H1 (cell line): ENCODE results near the gene MRM3.

Experiments
- EGR1 ChIP-seq: IDR thresholded peaks from 2 replicates; pipeline ENCODE4 v1.6.1; 2011; ENCODE audit warnings: low read depth, low read length, borderline replicate concordance
- EZH2 ChIP-seq: fragments of 200-600 bp; sonication (generic); IDR thresholded peaks from 2 replicates; pipeline ENCODE4 v1.7.1; 2012; ENCODE audit warnings: low read depth, mild to moderate bottlenecking, moderate library complexity, low read length, inconsistent platforms; ENCODE audit not compliant: severe bottlenecking
- JUN ChIP-seq: IDR thresholded peaks from 2 replicates; pipeline ENCODE4 v1.6.1; 2011; ENCODE audit warnings: low read depth, mild to moderate bottlenecking, improper control_type of control experiment, low read length
- MAFK ChIP-seq: IDR thresholded peaks from 2 replicates; pipeline ENCODE4 v1.6.1; 2012; ENCODE audit warnings: low read depth, mild to moderate bottlenecking, improper control_type of control experiment, low read length
- POLR2AphosphoS5 ChIP-seq: IDR thresholded peaks from 2 replicates; pipeline ENCODE4 v1.6.1; 2011; ENCODE audit warnings: low read depth, low read length
- RXRA ChIP-seq: IDR thresholded peaks from 2 replicates; pipeline ENCODE4 v1.6.1; 2011; ENCODE audit warnings: low read depth, mild to moderate bottlenecking, low read length, moderate library complexity; ENCODE audit not compliant: insufficient read depth
- SIN3A ChIP-seq, 2 experiments: IDR thresholded peaks in 1 of 2; conservative IDR thresholded peaks in 1 of 2; 2 replicates each; pipeline ENCODE4 v1.6.1; 2011 to 2012; ENCODE audit warnings: low read length in 2 of 2, improper control_type of control experiment in 1 of 2, low read depth in 1 of 2, mild to moderate bottlenecking in 1 of 2
- SP2 ChIP-seq: IDR thresholded peaks from 2 replicates; pipeline ENCODE4 v1.6.1; 2012; ENCODE audit warnings: mild to moderate bottlenecking, low read length, inconsistent platforms
- SRF ChIP-seq: IDR thresholded peaks from 2 replicates; pipeline ENCODE4 v1.6.1; 2011; ENCODE audit warnings: mild to moderate bottlenecking, low read depth, low read length, moderate library complexity
- SUZ12 ChIP-seq: fragments of 200-600 bp; sonication (generic); IDR thresholded peaks from 2 replicates; pipeline ENCODE4 v1.6.1; 2012; ENCODE audit warnings: mild to moderate bottlenecking, inconsistent platforms, low read length, moderate library complexity, mixed read lengths
- TAF1 ChIP-seq: IDR thresholded peaks from 2 replicates; pipeline ENCODE4 v1.6.1; 2011; ENCODE audit warnings: mild to moderate bottlenecking, low read depth, low read length
- TBP ChIP-seq: IDR thresholded peaks from 2 replicates; pipeline ENCODE4 v1.6.1; 2011; ENCODE audit warnings: low read depth, low read length, improper control_type of control experiment
- TF ChIP-seq, protein P1 (sequence below), 3 experiments: IDR thresholded peaks; 1 replicate in 2 of 3; 2 replicates in 1 of 3; pipeline versions ENCODE4 v1.5.1 to v1.6.1; 2011; ENCODE audit warnings: low read length in 3 of 3, mild to moderate bottlenecking in 3 of 3, inconsistent platforms in 2 of 3, low read depth in 1 of 3, moderate library complexity in 1 of 3; ENCODE audit not compliant: insufficient read depth in 1 of 3; ENCODE audit errors: control extremely low read depth in 1 of 3
- TF ChIP-seq, protein P2 (sequence below): IDR thresholded peaks from 2 replicates; pipeline ENCODE4 v1.6.1; 2012; ENCODE audit warnings: inconsistent platforms

DNA sequence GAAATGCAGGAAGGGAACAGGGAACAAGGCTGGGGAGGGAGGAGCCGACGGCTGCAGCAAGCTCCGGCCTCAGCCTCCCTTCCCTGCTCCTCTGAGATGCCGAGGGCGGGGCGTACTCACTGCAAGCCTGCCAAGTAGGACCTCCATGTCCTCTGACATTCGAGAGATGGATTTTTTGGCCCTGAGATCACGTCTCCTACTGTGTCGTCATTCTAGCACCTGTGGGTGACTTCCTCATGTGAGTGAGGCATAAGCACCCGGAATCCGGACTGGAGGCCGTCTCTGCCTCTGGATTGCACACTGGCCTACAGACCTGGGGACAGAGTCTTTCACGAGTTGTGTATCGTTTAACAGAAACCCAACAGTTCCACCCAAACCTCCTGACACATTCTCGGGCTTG, 14.5 kb downstream of the MRM3 start:
- TF ChIP-seq, protein P1, sequence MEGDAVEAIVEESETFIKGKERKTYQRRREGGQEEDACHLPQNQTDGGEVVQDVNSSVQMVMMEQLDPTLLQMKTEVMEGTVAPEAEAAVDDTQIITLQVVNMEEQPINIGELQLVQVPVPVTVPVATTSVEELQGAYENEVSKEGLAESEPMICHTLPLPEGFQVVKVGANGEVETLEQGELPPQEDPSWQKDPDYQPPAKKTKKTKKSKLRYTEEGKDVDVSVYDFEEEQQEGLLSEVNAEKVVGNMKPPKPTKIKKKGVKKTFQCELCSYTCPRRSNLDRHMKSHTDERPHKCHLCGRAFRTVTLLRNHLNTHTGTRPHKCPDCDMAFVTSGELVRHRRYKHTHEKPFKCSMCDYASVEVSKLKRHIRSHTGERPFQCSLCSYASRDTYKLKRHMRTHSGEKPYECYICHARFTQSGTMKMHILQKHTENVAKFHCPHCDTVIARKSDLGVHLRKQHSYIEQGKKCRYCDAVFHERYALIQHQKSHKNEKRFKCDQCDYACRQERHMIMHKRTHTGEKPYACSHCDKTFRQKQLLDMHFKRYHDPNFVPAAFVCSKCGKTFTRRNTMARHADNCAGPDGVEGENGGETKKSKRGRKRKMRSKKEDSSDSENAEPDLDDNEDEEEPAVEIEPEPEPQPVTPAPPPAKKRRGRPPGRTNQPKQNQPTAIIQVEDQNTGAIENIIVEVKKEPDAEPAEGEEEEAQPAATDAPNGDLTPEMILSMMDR (IDR thresholded peaks at IDR 0.05; ENCODE audit: control extremely low read depth in 1 of 3, insufficient read depth in 1 of 3, low read depth in 1 of 3, low read length in 3 of 3), result no peak
- TF ChIP-seq SP2 (no peak), SIN3A (conservative IDR thresholded peaks at IDR 0.05 in 1 of 2, IDR thresholded peaks at IDR 0.05 in 1 of 2; ENCODE audit: low read depth in 1 of 2, low read length in 2 of 2) (no peak), POLR2AphosphoS5 (no peak), TBP (no peak), EZH2 (no peak), RXRA (no peak), MAFK (no peak), JUN (no peak), EGR1 (no peak), TAF1 (no peak), SRF (no peak), SUZ12 (no peak)
- TF ChIP-seq, protein P2, sequence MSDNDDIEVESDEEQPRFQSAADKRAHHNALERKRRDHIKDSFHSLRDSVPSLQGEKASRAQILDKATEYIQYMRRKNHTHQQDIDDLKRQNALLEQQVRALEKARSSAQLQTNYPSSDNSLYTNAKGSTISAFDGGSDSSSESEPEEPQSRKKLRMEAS, result no peak
